Vein endothelial cell (primary cell): ENCODE results near the gene SVOP. TPM values are rescaled to one million over a fixed set of nuclear protein-coding genes. Genes with fewer than 3 reads are reported as not detected.

Experiments
- small RNA-seq: library from RNA; depleted of rRNA; stranded (forward); fragments of <200 nt; gene quantifications from one replicate; pipeline ENCODE3, GENCODE V24; 2012
- total RNA-seq: library from RNA; depleted of rRNA; stranded (reverse); fragments of >200 nt; gene quantifications from 2 replicates; pipeline ENCODE4 v1.2.3, GENCODE V29; 2012

Gene SVOP, protein sequence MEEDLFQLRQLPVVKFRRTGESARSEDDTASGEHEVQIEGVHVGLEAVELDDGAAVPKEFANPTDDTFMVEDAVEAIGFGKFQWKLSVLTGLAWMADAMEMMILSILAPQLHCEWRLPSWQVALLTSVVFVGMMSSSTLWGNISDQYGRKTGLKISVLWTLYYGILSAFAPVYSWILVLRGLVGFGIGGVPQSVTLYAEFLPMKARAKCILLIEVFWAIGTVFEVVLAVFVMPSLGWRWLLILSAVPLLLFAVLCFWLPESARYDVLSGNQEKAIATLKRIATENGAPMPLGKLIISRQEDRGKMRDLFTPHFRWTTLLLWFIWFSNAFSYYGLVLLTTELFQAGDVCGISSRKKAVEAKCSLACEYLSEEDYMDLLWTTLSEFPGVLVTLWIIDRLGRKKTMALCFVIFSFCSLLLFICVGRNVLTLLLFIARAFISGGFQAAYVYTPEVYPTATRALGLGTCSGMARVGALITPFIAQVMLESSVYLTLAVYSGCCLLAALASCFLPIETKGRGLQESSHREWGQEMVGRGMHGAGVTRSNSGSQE
- not detected in 2 replicates for total RNA-seq

DNA sequence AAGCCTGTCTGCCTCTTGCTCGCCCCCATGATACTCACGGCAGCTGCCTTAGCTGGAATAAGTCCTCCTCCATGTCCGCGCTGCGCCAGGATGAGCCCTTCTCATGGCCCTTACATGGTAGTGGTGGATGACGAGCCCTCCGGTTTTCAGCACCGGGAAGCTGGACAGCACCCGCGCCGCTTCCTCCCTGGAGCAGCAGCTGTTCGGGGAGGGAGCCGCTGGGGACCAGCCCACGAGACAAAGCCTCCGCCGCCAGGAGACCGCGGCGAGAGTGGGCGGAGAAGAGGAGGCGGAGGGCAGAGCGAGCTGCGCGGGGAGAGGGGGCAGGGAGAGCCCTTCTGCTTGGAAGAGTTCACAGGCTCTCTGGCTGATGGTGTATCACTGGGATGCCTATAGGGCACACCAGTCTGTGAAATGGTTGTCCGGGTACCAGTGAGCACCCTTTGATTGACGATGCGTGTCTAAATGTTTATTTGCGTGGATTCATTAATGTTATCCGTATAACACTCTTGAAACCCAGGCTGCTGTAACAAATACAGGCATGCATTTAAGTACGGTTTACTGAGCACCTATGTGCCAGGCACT is at the start of gene SVOP:
TSS of gene SVOP (minus strand) at position 273 of the 585 bp plus-strand sequence. CDS start at position 73, 200 bp downstream.

DNA sequence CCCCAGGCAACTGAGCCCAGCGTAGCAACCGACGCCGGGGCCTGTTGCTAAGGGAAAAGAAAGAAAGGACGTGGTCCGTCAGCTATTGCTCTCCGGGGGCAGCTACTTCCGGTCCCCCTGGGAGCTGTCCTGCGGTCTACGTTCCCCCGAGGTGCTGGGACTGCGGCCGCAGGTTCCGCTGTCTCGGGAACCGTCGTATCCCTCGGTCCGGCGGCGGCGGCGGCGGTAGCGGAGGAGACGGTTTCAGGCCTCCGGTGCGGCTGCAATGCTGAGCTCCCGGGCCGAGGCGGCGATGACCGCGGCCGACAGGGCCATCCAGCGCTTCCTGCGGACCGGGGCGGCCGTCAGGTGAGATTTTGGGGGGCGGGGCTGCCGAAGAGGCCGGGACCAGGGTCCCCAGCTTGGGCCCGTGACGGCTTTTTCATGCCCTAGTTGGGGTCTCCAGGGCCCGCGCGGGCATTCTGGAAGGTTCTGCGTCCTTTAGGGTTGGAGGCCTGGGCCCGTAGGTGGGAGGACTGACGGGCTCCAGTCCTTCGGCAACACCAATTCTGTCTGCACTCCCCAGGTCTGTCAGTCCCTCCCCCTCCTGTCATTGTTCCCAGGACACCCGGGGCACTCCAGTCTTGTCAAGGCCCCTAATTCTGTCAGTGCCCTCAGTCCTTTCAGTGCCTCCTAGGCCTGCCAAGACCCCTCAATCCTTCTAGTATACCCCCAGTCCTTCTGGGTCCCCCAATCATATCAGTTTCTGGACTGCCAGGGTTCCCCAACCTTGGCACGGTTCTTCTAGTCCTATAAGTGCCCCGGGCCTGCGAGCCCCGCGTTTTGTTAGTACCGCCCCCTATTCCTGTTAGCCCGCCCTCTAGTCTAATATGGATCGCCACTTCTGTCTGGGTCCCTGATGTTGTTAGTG is 31.8 kb upstream of the SVOP start, which contains the start of gene USP30:
TSS of gene USP30 (plus strand) at position 163 of the 910 bp plus-strand sequence. CDS start at position 266, 103 bp downstream.

DNA sequence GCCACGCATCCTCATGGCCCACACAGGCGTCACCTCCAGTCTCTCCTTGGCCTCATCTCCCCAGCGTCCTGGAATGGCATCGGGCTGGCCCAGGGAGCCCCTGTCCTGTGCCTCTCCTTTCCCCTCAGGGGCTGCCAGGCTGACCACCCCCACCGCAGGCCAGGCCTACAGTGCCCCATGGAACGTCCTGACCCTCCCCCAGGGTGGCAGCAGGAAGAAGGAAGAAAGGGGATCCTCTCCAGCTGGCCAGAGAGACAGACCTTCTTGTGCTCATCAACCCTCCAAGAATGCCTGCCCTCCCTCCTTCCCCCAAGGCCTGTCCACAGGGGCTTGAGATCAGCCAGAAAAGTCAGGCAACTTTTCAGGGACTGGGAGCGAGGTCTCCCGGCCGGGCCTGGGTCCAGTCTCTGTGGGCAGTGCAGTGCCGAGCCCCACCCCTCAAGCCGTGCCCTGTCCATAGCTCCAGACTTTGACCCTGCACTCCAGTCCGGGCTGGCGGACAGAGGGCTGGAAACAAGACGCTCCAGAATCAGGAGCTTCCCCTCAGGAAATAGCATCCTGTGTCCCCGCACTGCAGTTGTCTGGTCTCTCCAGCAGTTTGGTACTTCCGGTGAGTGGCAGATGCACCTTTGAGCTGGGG is 141.1 kb downstream of the SVOP start, which contains the start of gene DAO:
TSS of gene DAO (plus strand) at position 478 of the 640 bp plus-strand sequence. CDS start 4,915 bp downstream, outside the sequence.

Small RNA genes within 50 kb of the gene (small RNA-seq; reads per million reads assigned to genes)
- gene AC190387.1: not detected
- gene RNA5SP372: 0.08 reads per million
- gene RNU6-361P: not detected

Other genes starting within 250 kb of the SVOP start
- 25.8 and 28.8 TPM in 2 replicates for gene SSH1, start 163.5 kb downstream of the SVOP start, total RNA-seq
- not detected in 2 replicates for gene DAO, start 141.0 kb downstream of the SVOP start, total RNA-seq
- gene USP30, start 31.5 kb upstream of the SVOP start, total RNA-seq: 11.2 and 14.4 TPM in 2 replicates
- 8.5 and 9.7 TPM in 2 replicates for gene ALKBH2, start 72.4 kb upstream of the SVOP start, total RNA-seq
- gene UNG, start 76.5 kb upstream of the SVOP start, total RNA-seq: 29.4 and 32.6 TPM in 2 replicates
- 2.6 and 3.6 TPM in 2 replicates for gene ACACB, start 95.5 kb upstream of the SVOP start, total RNA-seq